ACC112 (cell line): ENCODE measurements around the gene NUP58.
"Not testable (repeated sequence)": the region's sequence is repeated elsewhere in the genome, so short reads cannot be mapped to it uniquely, and the experiment has no call there.

ENCODE experiments used
- H2AFZ ChIP-seq: fragments of 200-600 bp; sonication (generic); one replicate; pipeline ENCODE4 v1.6.0; 2017; ENCODE audit warnings: antibody characterized with exemption, low read length; ENCODE audit not compliant: unreplicated experiment
- H3K27ac ChIP-seq: fragments of 200-600 bp; sonication (generic); 2 replicates; pipeline ENCODE4 v1.5.1; 2014; ENCODE audit warnings: low read depth, mild to moderate bottlenecking, antibody characterized with exemption, low read length, moderate library complexity
- H3K27me3 ChIP-seq: fragments of 200-600 bp; sonication (generic); 2 replicates; pipeline ENCODE4 v1.6.1; 2014; ENCODE audit warnings: mild to moderate bottlenecking, antibody characterized with exemption, low read length, moderate library complexity, mixed read lengths; ENCODE audit not compliant: insufficient read depth
- H3K36me3 ChIP-seq: fragments of 200-600 bp; sonication (generic); 2 replicates; pipeline ENCODE4 v1.6.1; 2016; ENCODE audit warnings: mild to moderate bottlenecking, antibody characterized with exemption, low read length, moderate library complexity, mixed read lengths; ENCODE audit not compliant: insufficient read depth
- H3K4me1 ChIP-seq: fragments of 200-600 bp; sonication (generic); one replicate; pipeline ENCODE4 v1.6.1; 2016; ENCODE audit warnings: low read length, mixed read lengths; ENCODE audit not compliant: insufficient read depth, unreplicated experiment, control insufficient read depth
- H3K4me3 ChIP-seq: fragments of 200-600 bp; sonication (generic); 2 replicates; pipeline ENCODE4 v1.5.1; 2014; ENCODE audit warnings: mild to moderate bottlenecking, low read depth, low read length
- H3K79me2 ChIP-seq: fragments of 200-600 bp; sonication (generic); one replicate; pipeline ENCODE4 v1.6.0; 2016; ENCODE audit warnings: low read length; ENCODE audit not compliant: control insufficient read depth, unreplicated experiment, insufficient read depth

Gene NUP58

DNA sequence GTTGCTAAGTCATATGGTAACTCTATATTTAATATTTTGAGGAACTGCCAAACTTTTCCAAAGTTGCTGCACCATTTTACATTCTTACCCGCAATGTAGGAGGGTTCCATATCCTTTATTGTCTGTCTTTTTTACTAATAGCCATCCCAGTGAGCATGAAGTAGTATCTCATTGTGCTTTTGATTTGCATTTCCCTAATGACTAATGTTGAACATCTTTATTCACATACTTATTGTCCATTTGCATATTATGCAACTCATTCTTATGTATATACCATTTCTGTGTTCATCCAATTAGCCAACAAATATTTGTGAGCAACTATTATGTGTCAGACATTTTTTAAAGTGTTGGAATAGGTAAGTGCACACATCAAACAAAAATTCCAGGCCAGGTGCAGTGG is 50.0 kb downstream of the NUP58 start:
- Histone ChIP-seq H3K4me3 (no peak overlapping the region), H3K36me3 (no peaks in the 10 kb centered on the region), H3K4me1 (no peaks in the 10 kb centered on the region), H2AFZ (no peak overlapping the region), H3K79me2 (no peaks in the 10 kb centered on the region), H3K27me3 (peaks cover 39% of the 10 kb centered on the region), H3K27ac (no peak overlapping the region)

DNA sequence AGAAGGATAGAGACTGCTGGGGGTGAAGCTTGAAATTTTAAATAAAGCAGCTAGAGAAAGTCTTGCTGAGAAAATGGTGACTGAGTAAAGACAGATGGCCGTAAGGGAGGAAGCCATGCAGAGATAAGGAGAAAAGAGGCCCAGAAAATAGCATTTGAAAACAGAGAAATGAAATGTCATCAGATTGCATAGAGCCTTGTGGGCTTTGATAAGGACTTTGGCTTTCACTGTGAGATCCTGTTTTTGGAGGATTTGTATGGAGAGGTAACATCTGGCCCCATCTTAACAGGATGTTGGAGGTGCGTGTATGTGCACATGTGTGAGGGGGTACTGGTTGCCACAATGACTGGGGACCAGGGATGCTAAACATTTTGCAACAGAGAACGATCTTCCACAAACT is 50.8 kb downstream of the NUP58 start:
- H3K27ac ChIP-seq: no peak overlapping the region
- H3K4me3 ChIP-seq: no peak overlapping the region
- H3K79me2 ChIP-seq: no peaks in the 10 kb centered on the region
- peaks cover 45% of the 10 kb centered on the region for H3K27me3 ChIP-seq
- no peaks in the 10 kb centered on the region for H3K4me1 ChIP-seq
- no peaks in the 10 kb centered on the region for H3K36me3 ChIP-seq
- no peak overlapping the region for H2AFZ ChIP-seq

DNA sequence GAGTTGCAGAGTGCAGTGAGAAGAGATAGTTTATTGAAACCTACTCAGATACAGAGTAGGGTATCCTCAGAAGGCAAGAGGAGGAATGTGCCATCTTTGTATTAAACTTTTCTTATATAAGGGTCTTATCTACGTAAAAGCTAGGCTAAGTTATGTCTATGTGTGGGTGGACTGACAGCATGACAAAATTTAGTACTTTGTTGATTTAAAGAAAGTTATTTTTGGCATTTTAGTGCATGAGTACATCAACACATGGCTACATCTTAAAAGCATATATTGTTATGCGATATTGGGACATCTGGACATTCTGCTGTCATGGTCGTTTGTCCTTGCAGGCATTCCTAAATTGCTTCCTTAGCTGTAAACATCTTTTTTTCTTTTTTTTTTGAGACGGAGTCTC is 51.4 kb downstream of the NUP58 start:
- Histone ChIP-seq H3K4me3 (no peak overlapping the region), H2AFZ (no peak overlapping the region), H3K27ac (no peak overlapping the region), H3K4me1 (no peaks in the 10 kb centered on the region), H3K36me3 (no peaks in the 10 kb centered on the region), H3K27me3 (peaks cover 45% of the 10 kb centered on the region), H3K79me2 (no peaks in the 10 kb centered on the region)

DNA sequence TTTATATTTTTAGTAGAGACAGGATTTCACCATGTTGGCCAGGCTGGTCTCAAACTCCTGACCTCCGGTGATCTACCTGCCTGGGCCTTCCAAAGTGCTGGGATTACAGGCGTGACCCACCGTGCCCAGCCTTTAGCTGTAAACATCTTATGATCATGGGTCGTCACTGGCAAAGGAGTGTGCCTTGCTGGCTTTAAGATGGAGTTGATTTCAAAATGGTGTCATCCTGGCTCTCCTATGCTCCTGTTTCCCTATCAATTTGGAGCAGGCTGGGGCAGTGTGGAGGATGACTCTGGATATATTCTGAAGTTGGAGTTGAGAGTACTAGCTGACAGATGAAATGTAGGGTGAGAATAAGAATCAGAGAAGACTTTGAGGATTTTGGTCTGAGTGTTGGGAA is 51.9 kb downstream of the NUP58 start:
- no peak overlapping the region for H3K4me3 ChIP-seq
- H3K79me2 ChIP-seq: no peaks in the 10 kb centered on the region
- no peak overlapping the region for H2AFZ ChIP-seq
- no peaks in the 10 kb centered on the region for H3K36me3 ChIP-seq
- peaks cover 45% of the 10 kb centered on the region for H3K27me3 ChIP-seq
- no peak overlapping the region for H3K27ac ChIP-seq
- H3K4me1 ChIP-seq: no peaks in the 10 kb centered on the region

DNA sequence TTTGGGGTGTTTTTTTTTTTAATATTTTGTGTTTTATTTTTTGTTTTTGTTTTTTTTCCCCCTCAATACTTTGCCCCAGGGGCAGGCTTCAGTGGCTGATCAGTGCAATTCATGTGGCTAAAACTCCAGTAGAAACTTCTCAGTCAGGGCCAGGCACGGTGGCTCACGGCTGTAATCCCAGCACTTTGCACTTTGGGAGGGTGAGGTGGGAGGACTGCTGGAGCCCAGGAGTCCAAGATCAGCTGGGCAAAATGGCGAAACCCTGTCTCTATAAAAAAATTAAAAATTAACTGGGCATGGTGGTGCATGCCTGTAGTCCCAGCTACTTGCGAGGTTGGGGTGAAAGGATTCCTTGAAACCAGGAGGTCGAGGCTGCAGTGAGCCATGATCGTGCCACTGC is 53.0 kb downstream of the NUP58 start:
- H3K27ac ChIP-seq: no peak overlapping the region
- H2AFZ ChIP-seq: no peak overlapping the region
- no peaks in the 10 kb centered on the region for H3K36me3 ChIP-seq
- peaks cover 51% of the 10 kb centered on the region for H3K27me3 ChIP-seq
- no peak overlapping the region for H3K4me3 ChIP-seq
- no peaks in the 10 kb centered on the region for H3K79me2 ChIP-seq
- H3K4me1 ChIP-seq: no peaks in the 10 kb centered on the region

DNA sequence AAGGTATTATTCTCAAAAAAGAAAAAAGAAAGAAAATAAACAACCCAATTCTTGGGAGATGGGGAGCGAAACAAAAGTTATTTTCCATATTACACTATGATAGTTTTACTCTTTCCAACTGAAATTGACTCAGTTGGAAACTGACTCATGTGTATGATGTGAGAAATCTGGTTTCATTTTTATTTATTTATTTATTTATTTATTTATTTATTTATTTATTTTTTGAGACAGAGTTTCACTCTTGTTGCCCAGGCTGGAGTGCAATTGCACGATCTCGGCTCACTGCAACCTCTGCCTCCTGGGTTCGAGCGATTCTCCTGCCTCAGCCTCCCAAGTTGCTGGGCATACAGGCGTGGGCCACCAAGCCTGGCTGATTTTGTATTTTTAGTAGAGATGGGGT is 59.0 kb downstream of the NUP58 start:
- not testable (repeated sequence) for H3K4me3 ChIP-seq, H3K36me3 ChIP-seq, H3K27ac ChIP-seq, H3K79me2 ChIP-seq, H2AFZ ChIP-seq, H3K4me1 ChIP-seq
- H3K27me3 ChIP-seq: peaks cover 25% of the 10 kb centered on the region

DNA sequence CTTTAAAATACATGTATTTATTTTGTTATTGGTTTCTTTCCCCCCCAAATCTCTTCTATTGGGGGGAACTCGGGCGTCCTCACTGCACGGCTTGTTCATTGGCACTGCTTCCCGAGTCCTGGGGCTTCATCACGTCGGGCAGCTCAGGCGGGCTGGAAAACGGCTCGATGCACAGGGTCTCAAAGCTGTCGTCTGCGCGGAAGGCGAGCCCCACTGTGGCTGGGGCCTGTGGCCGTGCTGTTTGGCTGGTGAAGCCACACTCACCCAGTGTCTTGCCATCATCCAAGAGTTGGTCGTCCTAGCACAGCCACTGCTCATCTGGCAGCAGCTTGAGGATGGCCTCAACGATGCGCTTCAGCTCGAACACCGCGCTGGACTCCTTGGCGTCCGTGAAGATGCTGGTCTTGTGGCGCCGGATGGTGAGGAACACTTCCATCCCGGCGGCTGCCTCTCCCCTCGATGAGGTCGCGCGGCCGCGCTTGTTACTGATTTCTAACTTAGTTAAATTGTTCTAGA is 64.4 kb downstream of the NUP58 start:
- no peak overlapping the region for H3K27ac ChIP-seq
- H3K27me3 ChIP-seq: peaks cover 42% of the 10 kb centered on the region
- H3K4me1 ChIP-seq: no peaks in the 10 kb centered on the region
- no peaks in the 10 kb centered on the region for H3K79me2 ChIP-seq
- H3K4me3 ChIP-seq: no peak overlapping the region
- no peaks in the 10 kb centered on the region for H3K36me3 ChIP-seq
- H2AFZ ChIP-seq: no peak overlapping the region

DNA sequence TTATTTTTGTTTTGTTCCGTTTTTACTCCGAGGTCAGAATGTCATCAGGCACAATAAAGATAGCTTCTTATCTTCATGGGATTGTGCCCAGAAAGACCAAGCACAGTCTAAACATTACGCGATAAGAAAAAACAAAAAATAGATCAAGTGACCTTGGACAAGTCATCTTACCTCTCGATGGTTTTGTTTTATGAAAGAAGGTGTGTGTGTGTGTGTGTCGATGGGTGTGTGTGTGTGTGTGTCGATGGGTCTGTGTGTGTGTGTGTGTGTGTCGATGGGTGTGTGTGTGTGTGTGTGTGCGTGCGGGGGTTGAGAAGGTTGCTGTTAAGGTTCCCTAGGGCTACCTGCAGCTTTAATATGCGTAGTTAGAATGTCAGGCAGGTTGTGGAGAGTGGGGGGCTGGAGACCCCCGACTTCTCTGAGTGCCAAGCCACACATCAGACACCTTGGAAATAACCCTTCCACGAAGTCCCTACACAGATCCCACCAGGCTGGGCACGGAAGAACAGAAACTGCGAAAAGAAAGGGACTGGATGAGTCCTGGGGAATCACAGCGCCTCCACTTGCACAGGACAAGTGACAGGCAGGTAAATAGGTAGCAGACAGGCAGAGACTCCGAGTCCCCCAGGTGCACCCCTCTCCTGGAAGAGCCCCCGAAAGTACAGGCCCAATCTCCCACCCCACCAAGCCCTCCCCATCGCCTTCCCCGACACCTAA is 69.9 kb downstream of the NUP58 start:
- Histone ChIP-seq H2AFZ (peak overlapping the region; percentile 38), H3K27me3 (peaks cover 79% of the 10 kb centered on the region), H3K4me3 (peak overlapping the region; percentile 58; the same call in 1 of the 2 replicates), H3K36me3 (no peaks in the 10 kb centered on the region), H3K4me1 (no peaks in the 10 kb centered on the region), H3K79me2 (no peaks in the 10 kb centered on the region), H3K27ac (no peak overlapping the region)

DNA sequence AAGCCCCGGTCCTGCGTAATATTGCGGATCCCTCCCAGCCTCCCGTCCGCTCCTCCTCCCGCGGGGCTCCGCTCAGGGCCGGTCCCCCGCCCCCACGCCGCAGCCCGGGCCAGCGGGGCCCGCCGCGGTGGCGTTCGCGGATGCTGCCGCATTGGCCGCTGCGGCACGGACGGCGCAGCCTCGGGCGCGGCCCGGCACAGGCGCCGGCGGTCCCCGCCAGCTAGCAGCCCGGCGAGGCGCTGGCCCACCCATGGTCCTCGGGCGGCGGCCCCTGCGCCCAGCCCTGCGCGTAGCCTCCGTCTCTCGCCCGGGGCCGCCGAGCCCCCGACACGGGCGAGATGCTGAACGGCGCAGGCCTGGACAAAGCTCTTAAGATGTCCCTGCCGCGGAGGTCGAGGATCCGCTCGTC is 70.5 kb downstream of the NUP58 start, which contains the start of gene ATP8A2:
Gene ATP8A2, plus strand, starts transcription at position 100 of the 409 bp plus-strand sequence. Its CDS starts 239 bp downstream, at position 339.
- Histone ChIP-seq H3K36me3 (no peaks in the 10 kb centered on the region), H2AFZ (peak within 1 kb of the TSS; percentile 38), H3K27me3 (peaks cover 76% of the 10 kb centered on the region), H3K79me2 (no peaks in the 10 kb centered on the region), H3K27ac (no peak within 1 kb of the TSS), H3K4me3 (peak within 1 kb of the TSS; percentile 58; the same call in 1 of the 2 replicates), H3K4me1 (no peaks in the 10 kb centered on the region)

DNA sequence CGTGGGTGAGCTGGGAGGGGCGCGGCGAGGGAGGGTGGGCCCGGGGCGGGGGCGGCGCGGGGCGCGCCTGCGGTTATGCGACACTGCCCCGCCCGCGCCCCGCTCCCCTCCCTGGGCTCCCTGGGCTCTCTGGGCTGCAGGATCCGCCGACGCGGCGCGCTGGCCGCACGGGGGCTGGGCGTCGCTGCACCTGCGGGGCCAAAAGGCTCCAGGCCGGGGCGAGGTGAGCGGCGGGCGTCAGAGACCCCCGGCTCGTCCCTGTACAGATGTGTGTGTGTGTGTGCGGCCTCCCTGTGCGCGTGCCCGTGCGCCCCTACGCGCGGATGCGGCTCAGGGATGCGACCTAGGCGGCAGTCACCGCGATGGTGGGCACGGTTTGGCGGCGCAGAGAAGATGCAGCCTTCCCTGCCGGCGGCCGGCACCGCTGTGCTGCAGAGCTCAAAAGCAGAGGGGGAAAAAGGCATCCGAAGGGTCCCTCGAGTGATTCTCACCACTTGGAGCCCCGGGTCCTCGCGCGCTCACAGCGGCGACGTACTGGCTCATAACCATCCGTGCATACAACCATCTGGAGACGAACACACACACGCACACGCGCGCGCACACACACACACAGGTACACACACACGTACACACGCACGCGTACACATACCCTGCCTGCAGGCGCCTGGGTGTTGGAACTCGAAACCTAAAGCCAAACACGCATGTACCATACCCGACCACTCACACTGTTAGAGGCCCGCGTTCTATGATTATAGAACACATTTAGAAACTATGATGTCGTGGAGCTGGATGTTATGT is 71.1 kb downstream of the NUP58 start:
- Histone ChIP-seq H3K4me1 (no peaks in the 10 kb centered on the region), H2AFZ (no peak overlapping the region), H3K27me3 (peaks cover 71% of the 10 kb centered on the region), H3K4me3 (peak overlapping the region; percentile 58; the same call in 1 of the 2 replicates), H3K27ac (no peak overlapping the region), H3K36me3 (no peaks in the 10 kb centered on the region), H3K79me2 (no peaks in the 10 kb centered on the region)
